ENCODE measurements around the gene RAB11FIP5.
"Not testable (repeated sequence)": the region's sequence is repeated elsewhere in the genome, so short reads cannot be mapped to it uniquely, and the experiment has no call there.

Gene RAB11FIP5

GRCh38 chr2:73069041-73069854 lies 43.5 kb downstream of the RAB11FIP5 start:
- no peak for DNase-seq (ENCODE audit: low spot score)

- DNase-seq (ENCODE audit: low spot score), result no peak
Measured at GRCh38 chr2:73068147-73068546, 44.6 kb downstream of the RAB11FIP5 start.

GRCh38 chr2:73067043-73067442 lies 45.7 kb downstream of the RAB11FIP5 start:
- DNase-seq (ENCODE audit: low spot score), result no peak

GRCh38 chr2:73065070-73065469 lies 47.7 kb downstream of the RAB11FIP5 start:
- not testable (repeated sequence) for DNase-seq (ENCODE audit: low spot score)

GRCh38 chr2:73063909-73064875 lies 48.6 kb downstream of the RAB11FIP5 start:
- DNase-seq (ENCODE audit: low spot score), result no peak

GRCh38 chr2:73063472-73063871 lies 49.3 kb downstream of the RAB11FIP5 start:
- DNase-seq (ENCODE audit: low spot score), result no peak

- peak; percentile 80 for DNase-seq (ENCODE audit: low spot score)
Measured at GRCh38 chr2:73059106-73059505, 53.6 kb downstream of the RAB11FIP5 start.

GRCh38 chr2:73054980-73055379 lies 57.8 kb downstream of the RAB11FIP5 start:
- DNase-seq (ENCODE audit: low spot score), result no peak

GRCh38 chr2:73053316-73054114 lies 59.2 kb downstream of the RAB11FIP5 start:
- peak; percentile 51 for DNase-seq (ENCODE audit: low spot score)

- no peak for DNase-seq (ENCODE audit: low spot score)
Measured at GRCh38 chr2:73050121-73050545, 62.6 kb downstream of the RAB11FIP5 start.

- peak; percentile 59 for DNase-seq (ENCODE audit: low spot score)
Measured at GRCh38 chr2:73043929-73044832, 68.6 kb downstream of the RAB11FIP5 start.

- no peak for DNase-seq (ENCODE audit: low spot score)
Measured at GRCh38 chr2:73043276-73043675, 69.5 kb downstream of the RAB11FIP5 start.

- no peak for DNase-seq (ENCODE audit: low spot score)
Measured at GRCh38 chr2:73037947-73038585, 74.7 kb downstream of the RAB11FIP5 start.

GRCh38 chr2:73036766-73037165 lies 76.0 kb downstream of the RAB11FIP5 start:
- DNase-seq (ENCODE audit: low spot score), result no peak

GRCh38 chr2:73035899-73036711 lies 76.6 kb downstream of the RAB11FIP5 start:
- DNase-seq (ENCODE audit: low spot score), result peak; percentile 55

- DNase-seq (ENCODE audit: low spot score), result no peak
Measured at GRCh38 chr2:73034661-73035375, 77.9 kb downstream of the RAB11FIP5 start.

GRCh38 chr2:73033766-73034381 lies 78.9 kb downstream of the RAB11FIP5 start:
- no peak for DNase-seq (ENCODE audit: low spot score)

GRCh38 chr2:73033142-73033765 lies 79.5 kb downstream of the RAB11FIP5 start:
- DNase-seq (ENCODE audit: low spot score), result no peak
